Nucleus accumbens (tissue), 56 donors: ENCODE data around the gene AAK1.
"Not testable (repeated sequence)": the region's sequence is repeated elsewhere in the genome, so short reads cannot be mapped to it uniquely, and the experiment has no call there.

ENCODE experiments used
- DNase-seq, 56 donors: peaks; one replicate each; lab custom pipeline; 2025; lab: John Stamatoyannopoulos, UW

Gene AAK1

DNA sequence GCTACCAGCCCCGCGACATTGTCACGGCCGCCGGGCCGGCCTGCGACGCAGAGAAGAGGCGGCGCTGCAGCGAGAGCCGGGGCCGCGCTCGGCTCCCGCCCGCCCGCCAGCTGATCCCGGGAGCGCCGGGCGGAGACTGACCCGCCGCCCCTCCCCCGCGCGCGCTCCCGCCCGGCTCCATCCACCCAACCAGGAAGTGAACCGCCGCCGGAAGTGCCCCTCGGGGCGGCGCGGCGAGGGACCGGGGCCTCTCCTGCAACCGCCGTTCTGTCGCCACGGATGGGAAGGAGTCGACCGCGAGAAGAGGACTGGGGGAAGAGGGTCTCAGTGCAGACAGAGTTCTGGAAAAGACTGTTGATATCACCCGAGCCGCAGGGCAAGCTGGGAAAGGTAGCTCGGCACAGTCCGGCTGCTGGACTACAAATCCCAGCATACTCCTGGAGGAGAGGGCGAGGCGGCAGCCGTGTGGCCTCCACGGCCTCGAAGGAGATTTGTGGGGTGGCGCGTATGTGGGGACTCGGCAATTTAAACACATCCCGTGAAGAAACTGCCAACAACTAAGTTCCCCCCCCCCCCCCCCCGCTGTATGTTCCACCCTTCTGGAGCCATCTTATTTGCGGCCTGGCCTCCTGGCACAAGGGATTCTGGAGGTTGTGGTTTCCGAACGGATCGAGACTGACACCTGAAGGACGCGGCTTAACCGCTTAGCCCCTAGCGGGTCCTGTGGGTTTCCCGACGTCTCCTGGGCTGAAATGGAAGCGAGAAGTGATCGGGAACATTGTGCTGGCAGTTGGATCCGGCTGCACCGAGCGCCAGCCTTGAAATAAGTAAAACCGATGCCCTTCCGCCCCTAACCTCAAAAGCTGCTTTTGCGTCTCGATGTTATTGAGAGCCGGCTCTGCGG, at the start of gene AAK1:
AAK1 (minus strand) TSS at position 138 of the 904 bp plus-strand sequence. CDS start 699 bp downstream, outside the sequence.
- DNase-seq, result peak; percentile 62 to 98 (median 90)

DNA sequence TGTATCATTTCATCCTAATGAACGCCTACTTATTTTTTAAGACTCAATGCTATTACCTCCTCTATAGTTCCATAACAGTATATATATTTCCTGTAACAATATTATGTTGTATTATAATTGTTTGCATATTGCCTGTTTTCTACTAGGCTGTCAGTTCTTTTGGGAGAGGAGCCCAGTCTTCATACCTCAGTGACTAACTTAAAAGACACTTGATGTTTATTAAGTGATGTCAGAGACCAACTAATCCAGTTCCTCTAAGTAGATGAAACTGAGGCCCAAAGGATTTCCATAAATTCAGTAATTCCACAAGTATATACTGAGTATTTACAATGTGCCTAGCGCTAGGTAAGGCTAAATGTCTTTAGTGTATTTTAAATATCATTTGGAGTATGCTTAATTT, 48.9 kb upstream of the AAK1 start:
- DNase-seq, result no peak

DNA sequence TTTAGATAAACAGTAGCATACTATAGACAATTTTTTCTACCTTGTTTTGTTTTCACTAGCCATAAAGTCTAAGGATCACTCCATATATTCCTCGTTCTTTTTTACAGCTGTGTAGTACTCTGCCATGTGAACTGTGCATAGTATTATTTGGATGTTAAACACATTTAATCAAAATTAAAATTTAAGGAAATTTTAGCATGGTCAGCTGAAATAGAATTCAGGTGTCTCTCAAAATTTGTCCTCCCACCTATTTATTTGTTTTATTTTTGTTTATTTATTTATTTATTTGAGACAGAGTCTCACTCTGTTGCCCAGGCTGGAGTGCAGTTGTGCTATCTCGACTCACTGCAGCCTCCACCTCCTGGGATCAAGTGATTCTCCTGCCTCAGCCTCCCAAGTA, 46.4 kb upstream of the AAK1 start:
- DNase-seq, result no peak

DNA sequence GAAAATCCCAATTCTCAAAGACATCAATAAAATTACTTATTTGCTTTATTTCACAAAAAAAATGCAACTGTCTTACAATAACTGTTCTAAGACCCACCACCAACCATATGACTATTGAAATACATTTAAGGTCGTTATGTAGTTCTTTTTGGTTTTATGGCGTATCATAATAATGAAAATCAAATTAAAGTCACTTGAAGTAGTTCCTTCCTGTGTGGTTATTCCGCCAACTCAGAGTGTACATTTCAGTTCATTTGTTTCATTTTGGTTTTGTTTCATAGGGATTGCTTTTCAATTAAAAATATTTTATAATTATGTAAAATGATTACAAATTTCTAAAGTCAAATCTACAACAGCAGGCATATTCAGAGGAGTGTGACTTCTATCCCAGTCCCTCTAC, 45.9 kb upstream of the AAK1 start:
- DNase-seq, result no peak

DNA sequence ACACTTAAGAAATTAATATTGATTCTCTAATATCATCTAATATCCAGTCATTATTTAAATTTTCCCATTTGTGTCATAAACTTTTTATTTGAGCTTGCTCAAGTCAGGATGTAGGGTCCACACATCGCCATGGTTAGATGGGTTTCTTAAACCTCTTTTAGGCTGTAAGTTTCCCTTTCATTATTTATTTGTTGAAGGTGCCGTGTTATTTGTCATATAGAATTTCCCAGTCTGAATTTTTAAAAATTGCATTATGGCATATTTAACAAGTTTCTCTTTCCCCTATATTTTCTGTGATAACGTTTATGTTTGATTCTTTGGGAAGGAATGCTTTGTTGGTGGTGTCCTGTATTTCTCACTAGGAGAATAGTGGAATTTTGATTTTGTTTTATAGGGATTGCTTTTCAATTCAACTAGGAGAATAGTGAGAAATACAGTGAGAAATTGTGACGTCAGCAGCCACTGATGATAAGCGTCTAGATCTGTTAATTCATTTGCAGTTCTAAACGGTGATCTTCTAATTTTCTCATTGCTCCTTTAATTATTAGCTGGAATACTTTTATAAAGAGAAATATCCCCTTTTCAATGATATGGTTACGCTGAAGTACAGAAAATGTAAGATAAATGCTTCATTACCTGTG, 44.6 kb upstream of the AAK1 start:
- no peak for DNase-seq

DNA sequence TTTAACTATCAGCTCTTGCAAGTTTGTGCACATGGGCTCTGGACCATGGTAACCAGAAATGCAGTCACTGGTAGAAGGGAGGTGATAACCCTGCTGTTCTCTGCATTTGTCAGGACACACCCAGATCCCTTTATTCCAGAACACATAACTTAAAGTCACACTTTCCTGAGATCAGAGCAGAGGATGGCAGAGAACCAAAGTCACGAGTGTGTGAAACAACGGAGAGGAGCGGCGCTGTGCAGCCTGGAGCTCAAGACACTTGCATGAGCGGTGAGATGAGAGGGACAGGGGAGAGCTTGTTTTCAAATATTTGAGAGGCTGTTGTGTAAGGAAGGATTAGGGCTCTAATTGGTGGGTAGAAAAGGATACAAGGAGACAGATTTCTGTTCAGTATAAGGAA, 43.3 kb upstream of the AAK1 start:
- DNase-seq, result no peak

DNA sequence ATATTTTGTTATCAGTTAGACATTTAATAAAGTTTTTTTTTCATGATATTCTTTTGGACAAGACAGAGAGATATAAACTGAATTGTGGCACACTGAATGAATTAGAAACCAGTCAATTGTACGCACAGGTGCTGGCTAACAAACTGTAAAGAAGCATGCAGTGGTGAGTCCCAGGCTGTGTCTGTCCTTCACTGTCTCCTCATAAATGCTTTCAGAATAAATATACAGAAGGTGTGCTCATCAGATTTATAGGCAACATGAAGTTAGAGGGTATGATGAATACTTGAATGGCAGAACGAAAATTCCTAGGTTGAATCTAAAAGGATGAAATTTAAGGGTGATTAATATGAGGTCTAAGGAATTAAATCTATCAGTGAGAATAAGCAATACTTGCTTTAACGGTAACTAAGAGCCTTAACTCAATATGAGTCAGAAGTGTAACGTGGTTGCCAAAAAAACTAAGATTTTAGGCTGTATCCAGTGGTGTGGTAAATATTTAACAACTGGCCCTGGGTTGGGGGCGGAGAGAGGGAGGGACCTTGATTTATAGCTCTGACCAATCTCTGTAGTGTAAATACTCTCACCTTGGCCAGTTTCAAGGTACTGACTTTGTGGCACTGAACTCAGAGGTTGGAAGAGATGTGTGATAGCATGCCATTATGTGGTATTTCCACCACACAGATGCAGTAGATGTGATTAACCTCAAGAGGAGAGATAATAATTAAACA, 41.9 kb upstream of the AAK1 start:
- no peak for DNase-seq

DNA sequence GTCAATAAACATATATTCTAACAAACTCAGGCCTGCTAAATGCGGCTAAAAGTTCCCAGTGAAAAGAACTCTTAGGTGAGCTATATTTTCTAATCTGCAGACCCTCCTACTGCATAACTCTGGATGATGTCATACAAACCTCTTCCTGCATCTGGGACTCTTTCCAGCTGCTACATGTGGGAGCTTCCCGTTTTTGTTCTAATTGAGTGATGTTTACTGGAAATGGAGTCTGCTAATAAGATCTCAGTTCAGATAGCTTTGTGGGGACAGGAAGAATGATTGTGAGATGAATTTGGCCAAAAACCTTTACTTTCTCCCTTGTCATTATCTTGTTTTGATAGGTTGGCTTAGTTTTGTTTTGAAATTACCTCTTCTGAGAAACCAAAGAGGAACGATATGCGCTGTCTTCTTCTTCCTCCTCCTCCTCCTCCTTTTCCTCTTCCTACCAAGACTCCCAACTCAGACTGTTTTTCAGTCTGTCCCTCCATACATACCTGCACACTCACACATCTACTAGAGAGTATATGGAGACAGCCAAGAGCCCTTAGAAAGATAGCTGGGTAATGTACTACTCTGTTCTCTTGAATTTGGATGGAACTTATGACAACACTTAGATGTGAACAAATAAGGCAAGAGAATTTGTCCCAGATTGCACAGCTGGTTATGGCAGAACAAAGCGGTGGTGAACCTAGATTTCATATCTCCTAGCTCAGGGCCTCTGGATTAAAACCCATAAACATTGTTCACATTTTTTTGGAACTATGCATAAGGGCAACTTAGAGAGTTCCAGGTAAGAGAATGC, 39.8 kb upstream of the AAK1 start:
- no peak for DNase-seq

DNA sequence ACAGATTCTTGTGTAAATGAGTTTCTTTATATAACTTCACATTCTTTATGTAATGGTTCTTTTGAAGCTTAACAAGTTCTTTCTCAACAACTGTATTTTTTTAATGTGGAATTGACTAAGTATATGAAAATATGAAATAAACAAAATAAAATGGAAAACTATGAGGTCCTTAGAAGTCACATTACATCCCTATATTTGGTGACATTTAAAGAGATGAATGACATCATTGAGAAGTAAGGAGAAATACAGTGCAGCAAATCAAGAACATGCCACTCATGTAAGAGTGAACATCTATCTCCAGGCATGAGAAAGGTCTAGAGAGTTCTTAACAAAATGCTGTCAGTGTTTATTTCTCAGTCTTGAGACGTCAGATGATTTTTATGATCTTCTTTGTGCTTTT, 39.0 kb upstream of the AAK1 start:
- DNase-seq, result no peak

DNA sequence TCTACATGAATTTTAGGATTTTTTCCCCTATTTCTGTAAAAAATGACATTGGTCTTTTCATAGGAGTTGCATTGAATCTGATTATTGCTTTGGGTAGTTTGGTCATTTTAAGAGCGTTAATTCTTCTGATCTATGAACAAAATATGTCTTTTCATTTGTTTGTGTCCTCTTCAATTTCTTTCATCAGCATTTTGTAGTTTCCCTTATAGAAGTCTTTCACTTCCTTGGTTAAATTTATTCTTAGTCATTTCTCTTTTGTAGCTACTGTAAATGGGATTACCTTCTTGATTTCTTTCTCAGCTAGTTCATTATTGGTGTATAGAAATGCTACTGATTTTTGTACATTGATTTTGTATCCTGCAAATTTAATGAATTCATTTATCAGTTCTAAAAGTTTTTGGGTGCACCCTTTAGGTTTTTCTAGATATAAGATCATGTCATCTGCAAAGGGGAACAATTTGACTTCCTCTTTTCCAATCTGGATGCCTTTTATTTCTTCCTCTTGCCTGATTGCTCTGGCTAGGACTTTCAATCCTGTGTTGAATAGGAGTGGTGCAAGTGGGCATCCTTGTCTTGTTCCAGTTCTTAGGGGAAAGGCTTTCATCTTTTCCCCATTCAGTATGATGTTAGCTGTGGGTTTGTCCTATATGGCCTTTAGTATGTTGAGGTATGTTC, 36.6 kb upstream of the AAK1 start:
- DNase-seq, result no peak

DNA sequence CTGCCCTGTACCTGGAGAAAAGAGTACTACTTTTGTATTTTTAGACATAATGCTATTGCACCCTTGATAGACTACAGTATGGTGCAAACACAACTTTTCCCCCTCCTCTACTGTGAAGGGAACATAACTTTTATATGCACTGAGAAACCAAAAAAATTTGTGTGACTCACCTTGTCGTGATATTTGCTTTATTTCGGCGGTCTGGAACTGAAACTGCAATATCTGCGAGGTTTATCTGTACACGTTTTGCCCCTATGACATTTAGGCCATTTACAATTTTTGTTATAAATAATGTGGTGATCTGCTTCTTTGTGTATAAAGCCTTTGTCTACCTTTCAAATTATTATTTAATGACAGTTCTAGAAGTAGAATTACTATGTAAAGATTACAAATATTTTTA, 34.4 kb upstream of the AAK1 start:
- no peak for DNase-seq

DNA sequence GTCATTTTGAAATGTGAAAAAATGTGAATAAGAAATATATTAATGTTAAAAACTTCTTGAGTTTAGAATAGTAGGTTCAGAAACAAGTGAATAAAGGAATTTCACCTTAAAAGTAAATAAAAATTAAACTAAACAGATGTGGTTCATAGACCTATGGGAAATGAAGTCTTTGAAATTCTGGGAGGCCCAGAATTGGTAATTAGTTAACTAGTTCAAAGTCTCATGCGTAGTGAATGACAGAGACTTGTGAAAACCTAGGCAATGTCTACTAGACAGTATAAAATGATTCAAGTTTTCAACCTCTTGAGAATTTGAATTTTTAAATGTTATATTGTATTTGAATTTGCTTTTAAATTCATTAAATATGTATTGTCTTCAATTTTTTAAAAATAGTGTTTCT, 32.6 kb upstream of the AAK1 start:
- no peak for DNase-seq

DNA sequence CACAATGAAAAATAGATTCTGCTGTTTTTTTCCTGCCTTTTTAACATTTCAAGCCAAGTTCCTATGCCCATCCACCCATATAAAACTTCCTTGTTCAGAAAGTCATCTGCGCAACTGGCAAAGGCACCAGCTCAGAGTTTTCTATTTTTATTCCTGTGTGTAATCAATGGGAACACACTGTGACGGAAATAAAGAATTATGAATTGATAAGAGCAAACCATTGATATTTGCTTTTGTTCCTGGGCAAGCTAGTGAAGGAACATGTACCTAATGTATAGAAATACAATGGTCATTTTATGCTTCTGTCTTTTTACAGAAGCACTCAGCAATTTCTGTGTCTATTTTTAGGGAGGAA, 30.8 kb upstream of the AAK1 start:
- DNase-seq, result peak in 2 of 56 donors; percentile 2 to 3

DNA sequence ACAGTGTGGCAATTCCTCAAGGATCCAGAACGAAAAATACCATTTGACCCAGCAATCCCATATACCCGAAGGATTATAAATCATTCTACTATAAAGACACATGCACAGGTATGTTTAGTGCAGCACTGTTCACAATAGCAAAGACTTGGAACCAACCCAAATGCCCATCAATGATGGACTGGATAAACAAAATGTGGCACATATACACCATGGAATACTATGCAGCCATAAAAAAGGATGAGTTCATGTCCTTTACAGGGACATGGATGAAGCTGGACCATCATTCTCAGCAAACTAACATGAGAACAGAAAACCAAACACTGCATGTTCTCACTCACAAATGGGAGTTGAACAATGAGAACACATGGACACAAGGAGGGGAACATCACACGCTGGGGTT, 29.6 kb upstream of the AAK1 start:
- not testable (repeated sequence) for DNase-seq

DNA sequence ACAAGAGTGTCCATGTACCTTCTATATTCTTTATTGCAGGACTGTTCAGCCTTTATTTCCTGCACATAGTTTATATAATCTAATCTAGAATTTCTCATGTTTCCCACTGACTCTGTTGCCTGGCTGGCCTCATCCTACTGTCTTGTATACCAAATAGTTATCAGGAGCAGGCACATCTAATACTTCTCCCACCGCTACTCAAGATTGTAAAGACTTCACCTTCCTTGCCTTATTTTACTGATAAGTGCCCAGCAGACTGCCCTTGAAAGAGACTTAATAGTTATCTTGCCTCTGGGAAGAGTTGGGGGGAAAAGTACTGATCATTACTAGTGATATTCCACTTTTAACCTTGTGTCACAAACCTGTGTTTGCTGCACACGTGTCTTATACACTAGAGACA, 26.1 kb upstream of the AAK1 start:
- no peak for DNase-seq

DNA sequence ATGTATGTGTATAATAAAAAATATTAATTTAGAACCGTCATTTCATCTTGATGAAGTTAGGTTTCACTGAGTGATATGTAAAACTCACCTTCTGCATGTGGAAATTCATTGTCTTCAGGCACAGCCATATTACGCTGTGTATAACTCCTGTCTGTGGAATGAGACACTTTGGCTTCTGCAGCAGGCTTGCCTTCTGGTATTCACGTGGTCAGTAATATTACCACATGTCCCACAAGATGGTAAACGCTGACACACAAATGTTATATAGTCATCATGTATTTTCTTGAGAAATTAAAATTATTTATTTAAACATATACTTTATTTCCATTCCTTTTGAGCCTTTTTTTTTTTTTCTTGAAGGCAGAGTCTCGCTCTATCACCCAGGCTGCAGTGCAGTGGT, 25.1 kb upstream of the AAK1 start:
- DNase-seq, result no peak

DNA sequence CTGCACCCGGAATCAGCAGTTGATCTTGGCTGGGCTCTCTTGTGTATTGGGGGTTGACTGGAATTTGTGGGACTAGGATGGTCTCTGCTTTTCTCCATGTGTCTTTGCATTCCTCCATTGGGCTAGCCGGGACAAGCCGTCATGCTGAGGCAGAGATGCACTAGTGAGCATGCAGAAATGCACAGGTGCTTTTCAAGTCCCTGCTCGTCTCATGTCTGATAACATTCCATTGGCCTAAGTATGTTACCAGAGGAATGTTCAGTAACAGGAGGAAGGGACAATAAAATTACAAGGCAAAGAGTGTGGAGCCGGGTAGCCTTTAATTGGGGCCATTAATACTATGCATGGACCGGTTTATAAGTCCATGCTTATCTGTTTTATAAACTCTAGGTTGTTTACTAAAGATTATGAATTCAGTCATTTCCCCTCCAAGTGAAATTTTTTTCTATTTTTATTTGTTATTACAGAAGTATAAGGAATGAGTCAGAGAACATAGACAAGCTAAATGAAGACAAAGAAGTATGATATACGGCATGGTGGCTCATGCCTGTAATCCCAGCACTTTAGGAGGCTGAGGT, 24.4 kb upstream of the AAK1 start:
- no peak for DNase-seq

DNA sequence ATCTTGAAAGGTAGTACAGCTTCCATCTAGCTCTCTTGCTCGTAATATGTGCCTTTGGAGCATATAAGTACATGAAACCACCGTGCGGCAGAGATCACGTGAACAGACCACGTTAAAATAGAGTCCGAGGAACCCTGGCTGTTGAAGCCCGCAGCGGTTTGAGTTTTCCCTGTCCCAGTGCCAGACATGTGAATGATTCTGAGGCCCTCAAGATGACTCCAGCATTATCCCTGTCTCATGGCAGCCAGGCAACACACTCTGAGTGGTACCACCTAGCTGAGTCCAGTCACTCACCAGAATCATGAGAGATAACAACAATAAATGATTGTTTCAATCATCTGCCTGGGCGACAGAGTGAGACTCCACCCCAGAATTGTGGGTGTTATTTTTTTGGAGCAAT, 21.6 kb upstream of the AAK1 start:
- no peak for DNase-seq

DNA sequence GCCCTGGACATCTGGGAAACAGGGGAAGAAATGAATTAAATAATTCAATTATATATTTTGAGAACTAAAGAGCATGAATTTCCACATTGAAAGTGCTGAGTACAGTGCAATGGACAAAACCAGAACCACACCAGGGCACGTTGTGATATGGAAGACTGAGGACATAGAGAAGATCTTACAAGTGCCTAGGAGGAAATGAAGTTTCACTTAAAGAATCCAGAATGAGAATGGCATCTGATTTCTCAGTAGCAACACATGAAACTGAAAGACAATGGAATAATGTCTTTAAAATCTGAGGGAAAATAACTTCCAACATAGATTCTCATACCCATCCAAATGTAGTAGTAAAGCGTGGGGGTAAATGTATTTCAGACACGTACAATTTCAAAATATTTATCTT, 20.3 kb upstream of the AAK1 start:
- DNase-seq, result no peak

DNA sequence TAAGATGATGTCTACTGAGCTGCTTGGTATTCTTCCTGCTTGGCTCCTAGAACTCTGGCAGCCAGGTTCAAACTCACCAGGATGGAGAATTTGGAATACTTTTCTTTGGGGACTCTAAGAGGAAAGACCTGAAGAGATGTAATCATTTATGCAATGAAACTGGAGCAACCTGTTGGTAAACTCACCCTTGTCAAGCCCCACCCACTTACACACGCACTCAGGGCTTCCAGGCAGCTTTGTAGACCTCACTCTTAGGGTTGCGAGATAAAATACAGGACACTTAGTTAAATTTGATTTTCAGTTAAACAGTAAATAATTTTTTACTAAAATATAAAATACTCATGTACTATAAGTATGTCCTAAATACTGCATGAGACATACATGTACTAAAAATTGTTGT, 19.0 kb upstream of the AAK1 start:
- not testable (repeated sequence) for DNase-seq
